ENCODE results near the gene UNC45B.
A peak's percentile ranks its signal among the peaks of the same experiment; 100 is the strongest.
"Not testable (repeated sequence)": the region's sequence is repeated elsewhere in the genome, so short reads cannot be mapped to it uniquely, and the experiment has no call there.

Gene UNC45B, protein sequence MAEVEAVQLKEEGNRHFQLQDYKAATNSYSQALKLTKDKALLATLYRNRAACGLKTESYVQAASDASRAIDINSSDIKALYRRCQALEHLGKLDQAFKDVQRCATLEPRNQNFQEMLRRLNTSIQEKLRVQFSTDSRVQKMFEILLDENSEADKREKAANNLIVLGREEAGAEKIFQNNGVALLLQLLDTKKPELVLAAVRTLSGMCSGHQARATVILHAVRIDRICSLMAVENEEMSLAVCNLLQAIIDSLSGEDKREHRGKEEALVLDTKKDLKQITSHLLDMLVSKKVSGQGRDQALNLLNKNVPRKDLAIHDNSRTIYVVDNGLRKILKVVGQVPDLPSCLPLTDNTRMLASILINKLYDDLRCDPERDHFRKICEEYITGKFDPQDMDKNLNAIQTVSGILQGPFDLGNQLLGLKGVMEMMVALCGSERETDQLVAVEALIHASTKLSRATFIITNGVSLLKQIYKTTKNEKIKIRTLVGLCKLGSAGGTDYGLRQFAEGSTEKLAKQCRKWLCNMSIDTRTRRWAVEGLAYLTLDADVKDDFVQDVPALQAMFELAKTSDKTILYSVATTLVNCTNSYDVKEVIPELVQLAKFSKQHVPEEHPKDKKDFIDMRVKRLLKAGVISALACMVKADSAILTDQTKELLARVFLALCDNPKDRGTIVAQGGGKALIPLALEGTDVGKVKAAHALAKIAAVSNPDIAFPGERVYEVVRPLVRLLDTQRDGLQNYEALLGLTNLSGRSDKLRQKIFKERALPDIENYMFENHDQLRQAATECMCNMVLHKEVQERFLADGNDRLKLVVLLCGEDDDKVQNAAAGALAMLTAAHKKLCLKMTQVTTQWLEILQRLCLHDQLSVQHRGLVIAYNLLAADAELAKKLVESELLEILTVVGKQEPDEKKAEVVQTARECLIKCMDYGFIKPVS

GRCh38 chr17:35147375-35147905 lies at the start of gene UNC45B:
UNC45B (plus strand) TSS chr17:35147817; CDS start chr17:35148264, 447 bp downstream.
- DNase-seq: no peak

- no peak for DNase-seq
Measured at GRCh38 chr17:35099908-35100307, 47.7 kb upstream of the UNC45B start.

DNA sequence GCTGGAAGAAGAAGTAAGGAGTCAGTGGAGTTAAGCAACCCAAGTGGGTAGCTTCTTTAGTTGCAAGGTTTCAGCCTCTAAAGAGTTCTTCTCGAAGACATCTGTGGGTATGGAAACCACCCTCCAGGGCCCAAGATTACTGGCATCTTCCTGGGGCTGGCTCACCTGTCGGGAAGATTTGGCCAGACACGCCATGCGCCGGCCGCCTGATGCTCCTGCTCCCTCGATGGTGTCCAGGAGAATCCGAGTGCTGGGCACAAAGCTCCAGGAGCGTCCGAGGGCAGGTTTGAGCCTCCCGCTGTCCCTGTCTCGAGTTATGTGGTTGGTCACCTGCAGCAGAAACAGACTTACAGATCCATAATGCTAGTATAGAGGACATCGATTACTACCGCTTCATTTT lies 46.6 kb upstream of the UNC45B start:
- no peak for DNase-seq

DNA sequence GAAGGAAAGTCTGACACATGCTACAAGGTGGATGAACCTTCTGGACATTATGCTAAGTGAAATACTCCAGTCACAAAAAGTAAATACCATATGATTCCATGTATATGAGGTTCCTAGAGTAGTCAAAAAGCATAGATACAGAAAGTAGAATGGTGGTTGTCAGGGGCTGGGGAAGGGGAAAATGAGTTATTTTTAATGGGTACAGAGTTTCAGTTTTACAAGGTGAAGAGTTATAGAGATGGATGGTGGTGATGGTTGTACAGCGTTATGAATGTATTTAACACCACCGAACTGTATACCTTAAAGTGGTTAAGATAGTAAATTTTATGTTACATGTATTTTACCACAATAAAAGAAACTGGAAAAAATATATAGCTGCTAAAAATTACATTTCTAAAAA lies 45.9 kb upstream of the UNC45B start:
- no peak for DNase-seq

DNA sequence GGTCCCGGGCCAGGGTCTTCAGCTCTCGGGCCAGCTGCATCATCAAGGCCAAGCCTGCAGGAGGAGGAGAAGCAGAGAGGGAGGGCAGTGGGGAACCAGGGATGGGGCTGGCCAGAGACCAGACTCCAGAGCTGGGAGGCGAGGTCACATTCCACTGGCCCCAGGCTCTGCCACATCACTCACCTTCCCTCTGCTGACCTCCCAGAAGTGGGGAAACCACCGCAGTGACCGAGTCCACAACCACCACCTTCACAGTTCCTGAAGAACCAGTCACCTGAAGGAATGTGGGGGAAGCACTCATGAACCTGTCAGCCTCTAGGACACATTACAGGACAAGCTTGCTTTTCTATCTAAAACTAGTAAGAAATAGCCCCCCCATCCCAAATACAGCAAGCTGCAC lies 44.3 kb upstream of the UNC45B start:
- DNase-seq: no peak

DNA sequence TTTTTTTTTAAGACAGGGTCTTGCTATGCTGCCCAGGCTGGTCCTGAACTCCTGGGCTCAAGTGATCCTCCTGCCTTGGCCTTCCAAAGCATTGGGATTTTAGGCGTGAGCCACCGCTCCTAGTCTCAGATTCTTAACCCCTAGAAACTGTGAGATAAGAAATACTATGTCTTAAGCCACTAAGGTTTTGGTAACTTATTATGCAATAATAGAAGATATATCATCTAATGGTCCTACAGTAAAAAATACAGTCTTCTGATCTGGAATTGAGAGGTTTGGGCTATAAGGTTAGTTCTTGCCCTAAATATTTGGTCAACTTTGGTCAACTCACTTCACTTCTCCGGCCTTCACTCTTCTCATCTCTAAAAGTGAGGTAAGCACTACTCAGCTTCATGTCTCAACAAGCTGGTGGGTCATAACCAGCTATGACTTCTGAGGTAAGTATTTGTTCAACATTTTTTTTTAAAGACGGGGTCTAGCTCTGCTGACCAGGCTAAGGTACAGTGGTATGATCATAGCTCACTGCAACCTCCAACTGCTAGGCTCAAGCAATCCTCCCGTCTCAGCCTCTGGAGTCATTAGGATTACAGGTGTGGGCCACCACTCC lies 42.7 kb upstream of the UNC45B start:
- no peak for DNase-seq

DNA sequence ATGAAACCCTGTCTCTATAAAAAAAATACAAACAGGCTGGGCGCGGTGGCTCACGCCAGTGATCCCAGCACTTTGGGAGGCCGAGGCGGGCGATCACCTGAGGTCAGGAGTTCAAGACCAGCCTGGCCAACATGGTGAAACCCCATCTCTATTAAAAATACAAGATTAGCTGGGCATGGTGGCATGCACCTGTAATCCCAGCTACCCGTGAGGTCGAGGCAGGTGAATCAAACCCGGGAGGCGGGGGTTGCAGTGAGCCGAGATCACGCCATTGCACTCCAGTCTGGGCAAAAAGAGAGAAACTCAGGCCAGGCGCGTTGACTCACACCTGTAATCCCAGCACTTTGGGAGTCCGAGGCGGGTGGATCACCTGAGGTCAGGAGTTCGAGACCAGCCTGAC lies 36.8 kb upstream of the UNC45B start:
- not testable (repeated sequence) for DNase-seq

DNA sequence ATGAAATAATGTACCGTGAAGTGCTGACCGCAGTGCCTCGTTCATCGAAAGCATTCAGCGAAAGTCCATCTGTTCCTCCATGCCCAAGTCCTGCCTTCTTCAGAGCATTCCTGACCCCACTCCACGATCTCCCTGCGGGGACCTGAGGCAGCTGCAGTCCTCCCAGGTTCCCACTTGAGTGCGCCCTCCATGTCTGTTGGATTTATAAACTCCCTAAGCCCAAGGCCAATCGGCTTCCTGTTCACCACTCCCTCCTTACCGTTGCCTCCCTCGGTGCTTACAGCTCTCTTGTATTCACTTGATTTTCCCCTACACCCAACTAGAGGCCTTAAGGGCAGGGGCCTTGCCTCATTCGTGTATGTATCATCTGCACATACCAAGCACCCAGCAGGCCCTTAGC lies 30.8 kb upstream of the UNC45B start:
- no peak for DNase-seq

- peak in 6 of 56 donors; percentile 1 to 14 (median 6) for DNase-seq
Measured at GRCh38 chr17:35117984-35118383, 29.6 kb upstream of the UNC45B start.

GRCh38 chr17:35119370-35120165 lies 28.0 kb upstream of the UNC45B start, which contains the start of gene RAD51D:
RAD51D (minus strand) TSS chr17:35119860; CDS start chr17:35119613, 247 bp downstream.
- peak in 52 of 56 donors; percentile 4 to 80 (median 54) for DNase-seq

- no peak for DNase-seq
Measured at GRCh38 chr17:35121315-35121714, 26.3 kb upstream of the UNC45B start, which contains the start of gene FNDC8. FNDC8 (plus strand) TSS chr17:35121615; CDS start chr17:35121694, 79 bp downstream.

- DNase-seq: no peak
Measured at GRCh38 chr17:35127751-35128514, 19.7 kb upstream of the UNC45B start.

GRCh38 chr17:35129154-35129972 lies 18.3 kb upstream of the UNC45B start:
- no peak for DNase-seq

DNA sequence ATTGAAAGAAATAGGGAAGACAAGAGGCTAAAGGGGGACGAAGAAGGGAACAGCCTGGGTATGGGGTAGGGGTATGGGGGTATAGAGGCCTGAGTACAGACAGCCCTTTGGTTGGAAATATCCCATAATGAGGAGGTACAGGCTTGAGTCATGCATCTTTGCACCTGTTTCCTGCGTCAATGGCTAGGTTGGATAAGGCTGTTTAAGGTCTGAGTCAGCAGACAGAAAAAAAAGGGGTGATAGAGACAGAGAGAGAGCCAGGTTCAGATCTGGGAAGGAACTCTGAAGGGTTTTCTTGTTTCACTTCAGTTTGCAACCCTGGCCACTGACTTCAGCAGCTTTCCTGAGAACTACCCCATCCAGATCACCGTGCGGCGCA lies 17.7 kb upstream of the UNC45B start:
- DNase-seq: no peak

GRCh38 chr17:35130392-35130791 lies 17.2 kb upstream of the UNC45B start:
- no peak for DNase-seq

DNA sequence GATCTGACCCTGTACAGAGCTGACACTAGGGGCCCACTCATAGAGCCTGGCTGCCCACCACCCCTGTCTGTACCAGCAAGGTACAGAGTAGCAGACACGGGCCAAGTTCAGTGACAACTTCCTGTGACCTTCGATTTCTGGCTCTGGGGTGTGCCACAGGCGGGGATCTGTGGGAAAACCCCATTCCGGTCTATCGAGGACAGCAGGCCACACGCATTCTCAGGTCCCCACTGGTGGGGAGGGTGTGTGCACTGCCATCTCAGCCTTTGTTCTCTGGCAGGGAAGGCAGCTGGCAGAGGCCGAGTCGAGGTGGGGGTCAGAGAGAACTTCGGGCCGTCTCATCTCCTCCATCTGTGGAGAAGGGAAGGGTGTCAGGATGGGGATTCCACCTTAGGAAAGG lies 15.5 kb upstream of the UNC45B start:
- DNase-seq: no peak

- no peak for DNase-seq
Measured at GRCh38 chr17:35132816-35133550, 14.6 kb upstream of the UNC45B start.

DNA sequence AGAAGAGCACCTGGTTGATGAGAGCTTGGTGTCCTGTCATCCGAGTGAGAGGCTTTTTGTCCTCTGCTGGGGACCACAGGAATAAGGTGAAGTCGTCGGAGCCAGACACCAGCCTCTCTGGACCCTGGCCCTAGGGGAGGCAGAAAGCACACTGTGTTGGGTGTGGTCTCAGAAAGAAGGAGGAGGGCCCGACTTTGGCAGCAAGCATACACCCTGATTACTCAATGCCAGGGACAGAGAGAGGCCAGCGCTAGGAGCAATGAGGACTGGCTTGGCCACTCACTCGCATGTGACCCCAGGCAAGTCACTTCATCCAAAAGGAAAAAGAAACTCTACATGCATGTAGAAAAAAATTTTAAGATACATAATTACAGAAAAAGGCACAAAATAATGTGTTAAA lies 12.3 kb upstream of the UNC45B start:
- no peak for DNase-seq
